Activated gamma-delta T cell (primary cell): ENCODE results near the gene ALOX5.
"Not testable (repeated sequence)": the region's sequence is repeated elsewhere in the genome, so short reads cannot be mapped to it uniquely, and the experiment has no call there.

Experiments
- DNase-seq: peaks from one replicate; lab custom pipeline; 2025; lab: John Stamatoyannopoulos, UW

The ALOX5 gene

GRCh38 chr10:45374350-45375052 is 485 bp downstream of the ALOX5 start:
- DNase-seq = no peak

DNA sequence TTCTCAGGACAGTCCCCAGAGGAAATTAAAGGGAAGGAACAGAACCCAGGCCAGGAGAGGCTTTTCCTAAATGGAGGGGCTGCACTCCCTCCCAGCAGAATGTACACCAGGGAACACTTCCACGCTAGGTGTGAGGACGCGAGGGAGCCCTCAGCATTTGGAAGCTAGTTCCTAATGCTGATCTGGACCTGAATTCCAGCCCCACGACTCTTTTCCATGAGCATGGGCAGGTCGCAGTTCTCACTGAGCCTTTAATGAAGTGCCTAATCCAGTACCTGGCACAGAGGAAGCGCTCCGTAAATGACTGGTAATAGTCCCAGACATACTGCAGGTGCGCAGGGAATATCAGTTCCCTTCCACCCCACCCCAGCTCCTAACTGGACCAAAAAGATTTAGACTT is 1.1 kb downstream of the ALOX5 start:
- no peak for DNase-seq

- no peak for DNase-seq
Observed at GRCh38 chr10:45375716-45376231, 1.8 kb downstream of the ALOX5 start.

DNA sequence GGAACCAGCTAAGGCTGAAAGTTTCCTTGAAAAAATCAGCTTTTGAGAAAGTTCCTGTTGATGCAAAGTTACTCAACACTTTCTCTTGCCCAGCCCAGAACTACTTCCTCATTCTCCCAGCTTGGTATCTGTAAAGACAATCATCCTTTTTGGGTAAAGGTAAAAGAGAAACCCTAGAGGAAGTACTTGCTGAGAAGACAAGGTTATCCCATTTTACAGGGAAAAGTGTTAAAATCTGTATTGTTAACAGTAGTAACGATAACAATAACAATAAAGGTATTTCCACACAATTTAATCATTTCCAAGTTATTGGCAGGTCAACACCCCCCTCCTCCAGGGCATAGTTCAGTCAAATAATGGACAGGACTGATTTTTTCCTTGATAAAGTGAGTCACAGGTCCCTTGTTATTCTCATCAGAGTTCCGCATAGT is 2.4 kb downstream of the ALOX5 start:
- DNase-seq = no peak

DNA sequence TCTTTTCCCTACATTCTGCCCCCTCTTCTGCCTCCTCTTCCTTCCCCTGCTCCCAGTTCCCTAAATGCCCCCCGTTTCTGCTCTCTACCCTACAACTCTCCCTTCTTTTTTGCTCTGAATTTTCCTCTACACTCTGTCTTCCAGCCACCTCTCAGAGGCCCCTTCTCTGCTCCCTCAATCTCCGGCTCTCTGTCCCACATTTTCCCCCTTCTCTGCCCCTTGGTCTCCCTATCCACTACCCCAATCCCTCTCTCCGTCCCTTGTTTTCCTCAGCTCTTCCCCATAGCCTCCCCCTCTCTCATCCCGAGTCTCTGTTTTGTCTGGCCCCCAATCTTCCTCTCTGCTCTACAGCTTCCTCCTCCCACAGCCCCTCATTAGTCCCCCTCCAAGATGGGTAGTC is 3.3 kb downstream of the ALOX5 start:
- DNase-seq = no peak

GRCh38 chr10:45377858-45378257 is 3.8 kb downstream of the ALOX5 start:
- no peak for DNase-seq

DNA sequence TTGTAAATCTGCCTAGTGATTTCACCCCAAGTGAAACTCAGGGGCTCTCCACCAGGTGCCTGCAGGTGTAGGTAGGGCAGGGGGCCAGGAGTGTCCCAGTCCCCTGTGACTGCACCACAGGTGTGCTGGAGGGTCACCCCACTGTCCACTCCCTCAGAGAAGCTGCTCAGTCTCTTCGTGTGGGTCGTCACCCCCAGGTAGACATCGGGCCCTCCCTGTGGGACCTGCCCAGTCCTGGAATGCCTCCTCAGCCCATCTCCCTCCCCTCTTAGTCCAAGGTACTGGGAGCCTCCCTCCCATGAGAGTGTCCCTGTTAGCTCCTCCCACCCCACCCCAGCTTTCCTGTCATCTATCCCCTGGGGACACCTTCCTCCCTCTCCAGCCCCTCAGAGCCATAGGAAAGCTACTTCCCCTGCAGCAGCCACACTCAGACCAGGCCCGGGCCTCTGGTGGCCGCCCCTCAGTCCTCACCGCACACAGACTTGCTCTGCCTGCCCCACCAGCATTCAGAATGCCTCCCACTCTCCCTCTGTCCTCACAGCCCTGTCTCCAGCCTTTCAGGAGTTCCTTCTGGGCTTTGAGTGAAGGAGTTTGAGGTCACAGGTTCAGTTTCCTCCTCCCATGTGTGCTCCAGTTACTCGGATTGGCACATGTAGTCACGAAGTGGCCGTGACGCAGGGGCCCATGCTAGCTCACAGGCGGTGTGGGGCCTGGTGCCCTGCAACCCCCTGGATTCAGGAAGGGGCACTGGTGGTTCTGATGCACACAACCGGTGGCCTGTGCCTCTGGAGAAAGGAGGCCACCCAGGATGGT is 5.1 kb downstream of the ALOX5 start:
- DNase-seq = no peak

DNA sequence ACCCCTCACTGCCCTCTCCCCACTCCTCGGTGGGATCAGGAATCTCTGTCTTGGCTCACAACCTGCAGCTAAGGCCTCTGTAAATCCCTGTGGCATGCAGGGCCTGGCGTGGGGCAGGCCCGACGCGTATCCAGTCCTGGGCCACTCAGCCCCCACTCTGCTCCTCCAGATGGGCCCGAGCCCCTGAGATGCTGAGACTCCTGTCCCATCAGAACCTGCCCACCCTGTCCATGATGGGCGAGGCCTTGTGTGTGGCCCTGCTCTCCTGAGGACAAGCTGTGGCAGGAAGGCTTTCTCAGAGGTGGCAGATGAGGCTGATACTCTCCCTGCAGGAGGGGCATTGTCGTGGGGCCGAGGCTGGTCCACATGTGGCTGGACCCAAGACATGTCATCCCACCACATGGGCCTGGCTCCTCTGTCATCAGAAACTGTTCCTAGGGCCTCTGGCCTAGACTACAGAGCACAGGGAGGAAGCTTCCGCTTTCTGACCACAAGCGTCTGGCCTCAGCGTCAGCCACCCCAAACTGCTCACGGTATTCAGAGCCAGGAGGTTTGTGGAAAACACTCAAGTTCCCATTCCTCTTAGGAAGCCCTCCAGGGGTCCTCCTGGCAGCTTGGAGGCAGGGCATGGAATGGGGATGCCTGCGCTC is 6.0 kb downstream of the ALOX5 start:
- DNase-seq = no peak

- no peak for DNase-seq
Observed at GRCh38 chr10:45380903-45381620, 7.0 kb downstream of the ALOX5 start.

GRCh38 chr10:45382591-45382990 is 8.6 kb downstream of the ALOX5 start:
- DNase-seq = no peak

GRCh38 chr10:45383682-45384330 is 9.8 kb downstream of the ALOX5 start:
- no peak for DNase-seq

DNA sequence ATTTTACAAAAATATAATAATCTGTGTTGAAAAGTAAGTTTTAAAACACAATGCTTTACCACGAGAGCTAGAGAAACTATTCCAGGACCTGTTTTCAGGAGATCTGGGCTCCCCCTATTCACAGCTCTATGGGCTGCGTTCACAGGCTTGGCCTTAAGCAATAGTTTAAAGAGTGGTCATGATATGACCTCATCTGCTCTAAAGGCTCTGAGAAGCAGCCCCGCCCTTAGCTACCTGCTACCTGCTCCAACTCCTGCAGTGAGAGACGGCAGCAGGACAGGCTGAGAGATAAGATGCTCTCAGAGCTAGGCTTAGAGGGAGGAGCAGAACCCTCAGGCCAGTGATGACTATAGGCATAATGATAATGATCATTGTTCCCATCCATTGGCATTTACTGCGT is 12.6 kb downstream of the ALOX5 start:
- no peak for DNase-seq

DNA sequence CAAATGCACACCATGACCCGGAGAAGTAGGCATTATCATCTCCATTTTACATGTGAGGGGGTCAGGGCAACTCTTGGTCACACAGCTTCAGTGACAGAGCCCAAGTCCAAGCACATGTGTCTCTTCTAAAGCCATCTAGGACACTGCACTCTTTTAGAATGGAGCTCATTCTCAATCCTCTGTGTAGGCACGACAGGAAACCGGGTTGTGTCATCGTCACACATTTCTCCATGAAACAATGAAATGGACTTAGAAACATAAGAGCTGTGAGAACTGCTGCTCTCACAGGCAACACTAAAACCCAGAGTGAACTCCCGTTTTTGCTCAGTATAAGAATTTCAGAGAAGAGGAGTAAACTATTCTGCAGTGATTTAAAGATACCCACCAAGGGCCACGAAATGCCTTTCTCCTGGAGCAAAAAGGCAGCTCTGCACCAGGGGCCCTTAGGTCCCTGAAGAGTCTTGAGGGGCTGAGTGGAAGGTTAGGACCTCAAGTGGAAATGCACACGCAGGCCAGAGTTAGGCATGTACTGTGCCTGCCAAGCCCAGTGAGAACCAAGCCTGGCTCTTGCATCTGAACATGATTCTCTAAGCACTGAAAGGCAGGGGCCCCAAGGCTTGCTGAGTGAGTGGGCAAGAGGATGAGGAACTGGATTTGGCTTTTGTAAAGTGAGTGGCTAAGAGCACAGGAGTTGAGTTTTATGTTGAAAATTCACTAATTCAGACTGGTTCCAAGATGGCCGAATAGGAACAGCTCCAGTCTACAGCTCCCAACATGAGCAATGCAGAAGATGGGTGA is 13.3 kb downstream of the ALOX5 start:
- no peak for DNase-seq

GRCh38 chr10:45389671-45390070 is 15.7 kb downstream of the ALOX5 start:
- DNase-seq = not testable (repeated sequence)

DNA sequence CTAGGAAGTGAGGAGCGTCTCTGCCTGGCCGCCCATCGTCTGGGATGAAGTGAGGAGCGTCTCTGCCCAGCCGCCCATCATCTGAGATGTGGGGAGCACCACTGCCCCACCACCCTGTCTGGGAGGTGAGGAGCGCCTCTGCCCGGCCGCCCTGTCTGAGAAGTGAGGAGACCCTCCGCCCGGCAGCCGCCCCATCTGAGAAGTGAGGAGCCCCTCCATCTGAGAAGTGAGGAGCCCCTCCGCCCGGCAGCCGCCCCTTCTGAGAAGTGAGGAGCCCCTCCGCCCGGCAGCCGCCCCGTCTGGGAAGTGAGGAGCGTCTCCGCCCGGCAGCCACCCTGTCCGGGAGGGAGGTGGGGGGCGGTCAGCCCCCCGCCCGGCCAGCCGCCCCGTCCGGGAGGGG is 17.6 kb downstream of the ALOX5 start:
- not testable (repeated sequence) for DNase-seq

DNA sequence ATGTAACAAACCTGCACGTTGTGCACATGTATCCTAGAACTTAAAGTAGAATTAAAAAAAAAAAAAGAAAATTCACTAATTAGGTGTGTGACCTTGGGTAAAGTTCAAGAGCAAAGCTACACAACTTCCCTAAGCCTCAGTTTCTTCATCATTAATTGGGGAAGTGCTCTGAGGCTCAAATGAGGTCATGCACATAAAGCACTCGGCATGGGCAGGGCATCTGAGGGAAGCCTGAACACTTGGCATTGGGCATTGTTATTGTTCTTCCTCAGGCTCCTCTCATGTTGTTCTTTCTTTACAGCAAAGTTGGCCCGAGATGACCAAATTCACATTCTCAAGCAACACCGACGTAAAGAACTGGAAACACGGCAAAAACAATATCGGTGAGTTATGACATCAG is 21.5 kb downstream of the ALOX5 start:
- DNase-seq = no peak

- DNase-seq = no peak
Observed at GRCh38 chr10:45398595-45398994, 24.6 kb downstream of the ALOX5 start.

- DNase-seq = no peak
Observed at GRCh38 chr10:45399113-45399512, 25.1 kb downstream of the ALOX5 start.

DNA sequence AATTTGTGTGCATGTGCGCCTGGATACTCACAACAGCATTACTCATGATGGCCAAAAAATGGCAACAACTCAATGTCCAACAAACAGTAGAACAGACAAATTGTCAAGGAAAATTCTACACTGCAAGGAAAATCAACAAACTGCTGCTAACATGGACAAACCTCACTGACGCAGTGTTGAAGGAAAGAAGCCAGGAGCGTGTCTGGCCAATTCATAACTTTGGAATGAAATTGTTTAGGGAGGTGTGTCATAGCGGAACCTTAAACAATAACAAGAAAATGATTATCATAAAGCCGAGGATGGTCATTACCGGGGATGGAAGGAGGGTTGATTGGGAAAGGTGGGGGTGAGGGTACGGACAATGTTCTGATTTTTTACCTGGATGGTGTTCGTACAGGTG is 29.1 kb downstream of the ALOX5 start:
- no peak for DNase-seq

GRCh38 chr10:45404087-45404769 is 30.2 kb downstream of the ALOX5 start:
- no peak for DNase-seq
